Ovary (tissue), 3 donors: ENCODE results near the gene IGF1R.

Experiments
- CTCF ChIP-seq, 3 donors: fragments of 450-650 bp in 2 of 3; fragments of 200-600 bp in 1 of 3; IDR thresholded peaks; one replicate each; pipeline versions ENCODE4 v1.5.1 to v1.8.0; 2016 to 2022; ENCODE audit warnings: antibody characterized with exemption in 3 of 3, mild to moderate bottlenecking in 1 of 3
- EP300 ChIP-seq: sonication (generic); formaldehyde crosslinking; IDR thresholded peaks from one replicate; pipeline ENCODE4 v1.6.1; 2017; ENCODE audit warnings: antibody characterized with exemption
- POLR2A ChIP-seq: fragments of 450-650 bp; IDR thresholded peaks from one replicate; pipeline ENCODE4 v1.6.1; 2017; ENCODE audit warnings: antibody characterized with exemption, mild to moderate bottlenecking, moderate library complexity
- donor health status: DM: no; HTN: no; CAD: no.

- TF ChIP-seq CTCF (IDR thresholded peaks at IDR 0.05): no peak
- TF ChIP-seq POLR2A: no peak
- no peak for TF ChIP-seq EP300
Measured at GRCh38 chr15:98794748-98795147, 146.4 kb downstream of the IGF1R start.
